Fibroblast of lung (primary cell): ENCODE measurements around the gene PRR19. TPM values are rescaled to one million over a fixed set of nuclear protein-coding genes. Genes with fewer than 3 reads are reported as not detected.

Experiments
- DNase-seq, 2 donors: peaks; one replicate each; pipeline versions ENCODE4 v3.0.0 to v3.0.0-alpha.2; 2010; ENCODE audit warnings: low read depth in 2 of 2
- H2AFZ ChIP-seq: 2 replicates; pipeline ENCODE4 v1.5.1; 2012; ENCODE audit warnings: low read length, control low read depth, inconsistent platforms
- H3K27ac ChIP-seq: 2 replicates; pipeline ENCODE4 v1.5.1; 2011; ENCODE audit warnings: low read length, control low read depth; ENCODE audit not compliant: insufficient read depth
- H3K27me3 ChIP-seq: 2 replicates; pipeline ENCODE4 v1.5.1; 2011; ENCODE audit warnings: mild to moderate bottlenecking, low read length; ENCODE audit not compliant: control insufficient read depth, insufficient read depth
- H3K36me3 ChIP-seq: 2 replicates; pipeline ENCODE4 v1.5.1; 2011; ENCODE audit warnings: low read length; ENCODE audit not compliant: control insufficient read depth, insufficient read depth
- H3K4me1 ChIP-seq: 2 replicates; pipeline ENCODE4 v1.5.1; 2011; ENCODE audit warnings: low read length; ENCODE audit not compliant: control insufficient read depth, insufficient read depth; ENCODE audit errors: extremely low read depth
- H3K4me2 ChIP-seq: 2 replicates; pipeline ENCODE4 v1.5.1; 2011; ENCODE audit warnings: low read length, control low read depth; ENCODE audit not compliant: insufficient read depth; ENCODE audit errors: extremely low read depth
- H3K4me3 ChIP-seq, 4 experiments: fragments of 200-600 bp in 1 of 4; sonication (generic) in 1 of 4; replicated peaks in 1 of 4; 2 replicates each; pipeline ENCODE4 v1.5.1; 2011 to 2016; ENCODE audit warnings: low read length in 4 of 4, low read depth in 3 of 4, mild to moderate bottlenecking in 3 of 4, control low read depth in 2 of 4, inconsistent platforms in 1 of 4, mixed read lengths in 1 of 4; ENCODE audit not compliant: insufficient read depth in 1 of 4; ENCODE audit errors: control extremely low read depth in 1 of 4
- H3K79me2 ChIP-seq: 2 replicates; pipeline ENCODE4 v1.5.1; 2012; ENCODE audit warnings: mild to moderate bottlenecking, low read length, inconsistent platforms; ENCODE audit not compliant: control insufficient read depth, insufficient read depth
- H3K9ac ChIP-seq: 2 replicates; pipeline ENCODE4 v1.5.1; 2011; ENCODE audit warnings: mild to moderate bottlenecking, low read length, control low read depth; ENCODE audit not compliant: insufficient read depth
- H3K9me3 ChIP-seq: 2 replicates; pipeline ENCODE4 v1.5.1; 2012; ENCODE audit warnings: low read depth, low read length; ENCODE audit not compliant: control insufficient read depth, insufficient read depth
- H4K20me1 ChIP-seq: 2 replicates; pipeline ENCODE4 v1.5.1; 2011; ENCODE audit warnings: low read length; ENCODE audit not compliant: control insufficient read depth, insufficient read depth; ENCODE audit errors: extremely low read depth
- CTCF ChIP-seq, 2 donors: IDR thresholded peaks in 1 of 2; conservative IDR thresholded peaks in 1 of 2; 1 replicate in 1 of 2; 2 replicates in 1 of 2; pipeline ENCODE4 v1.5.1; 2011 to 2012; ENCODE audit warnings: low read length in 2 of 2, control low read depth in 1 of 2, inconsistent platforms in 1 of 2, low read depth in 1 of 2, mild to moderate bottlenecking in 1 of 2
- EZH2 ChIP-seq: IDR thresholded peaks from 2 replicates; pipeline ENCODE4 v1.5.1; 2012; ENCODE audit warnings: low read length, control low read depth, mild to moderate bottlenecking; ENCODE audit errors: missing control alignments
- polyA plus RNA-seq, 2 donors: library from polyadenylated mRNA; depleted of rRNA in 1 of 2; stranded (reverse) in 1 of 2; unstranded in 1 of 2; fragments of >200 nt; gene quantifications; 2 replicates each; pipeline ENCODE4 v1.2.1, GENCODE V29; 2011 to 2012; ENCODE audit warnings: missing spikeins in 1 of 2
- total RNA-seq: library from RNA; depleted of rRNA; stranded (reverse); fragments of >200 nt; gene quantifications from 2 replicates; pipeline ENCODE4 v1.2.1, GENCODE V29; 2014

Gene PRR19
- total and polyA plus RNA-seq, 2 donors (not counting 1 experiment from before 2014, with no cell fraction given) = 0.17 to 0.39 TPM

GRCh38 chr19:42291435-42291810 is 10.5 kb upstream of the PRR19 start:
- H3K4me1 ChIP-seq = no peaks in the 10 kb centered on the region
- no peak overlapping the region for H3K4me2 ChIP-seq
- no peak overlapping the region for H3K9ac ChIP-seq
- H3K4me3 ChIP-seq = no peak overlapping the region
- H3K79me2 ChIP-seq = peaks cover 4% of the 10 kb centered on the region
- TF ChIP-seq CTCF (conservative IDR thresholded peaks at IDR 0.05 in 1 of 2, IDR thresholded peaks at IDR 0.05 in 1 of 2; ENCODE audit: low read depth in 1 of 2, low read length in 2 of 2) = no peak
- no peaks in the 10 kb centered on the region for H4K20me1 ChIP-seq
- H2AFZ ChIP-seq = no peak overlapping the region
- no peaks in the 10 kb centered on the region for H3K27me3 ChIP-seq
- H3K9me3 ChIP-seq = no peaks in the 10 kb centered on the region
- peaks cover 58% of the 10 kb centered on the region for H3K36me3 ChIP-seq
- H3K27ac ChIP-seq = no peak overlapping the region
- no peak for DNase-seq

GRCh38 chr19:42292042-42292960 is 9.6 kb upstream of the PRR19 start:
- TF ChIP-seq EZH2 (no peak), CTCF (conservative IDR thresholded peaks at IDR 0.05 in 1 of 2, IDR thresholded peaks at IDR 0.05 in 1 of 2; ENCODE audit: low read depth in 1 of 2, low read length in 2 of 2) (no peak)
- Histone ChIP-seq H3K79me2 (no peaks in the 10 kb centered on the region), H4K20me1 (no peaks in the 10 kb centered on the region), H3K36me3 (peaks cover 53% of the 10 kb centered on the region), H2AFZ (no peak overlapping the region), H3K9me3 (no peaks in the 10 kb centered on the region), H3K9ac (no peak overlapping the region), H3K4me1 (no peaks in the 10 kb centered on the region), H3K27ac (no peak overlapping the region), H3K4me2 (no peak overlapping the region), H3K27me3 (no peaks in the 10 kb centered on the region), H3K4me3 (no peak overlapping the region)
- DNase-seq = no peak

- H3K27ac ChIP-seq = no peak overlapping the region
- H3K9me3 ChIP-seq = no peaks in the 10 kb centered on the region
- no peaks in the 10 kb centered on the region for H3K4me1 ChIP-seq
- H3K36me3 ChIP-seq = peaks cover 46% of the 10 kb centered on the region
- no peaks in the 10 kb centered on the region for H3K27me3 ChIP-seq
- H2AFZ ChIP-seq = no peak overlapping the region
- no peak for DNase-seq
- H3K4me3 ChIP-seq = no peak overlapping the region
- H4K20me1 ChIP-seq = no peaks in the 10 kb centered on the region
- TF ChIP-seq EZH2 (no peak), CTCF (conservative IDR thresholded peaks at IDR 0.05 in 1 of 2, IDR thresholded peaks at IDR 0.05 in 1 of 2; ENCODE audit: low read depth in 1 of 2, low read length in 2 of 2) (no peak)
- no peak overlapping the region for H3K4me2 ChIP-seq
- no peaks in the 10 kb centered on the region for H3K79me2 ChIP-seq
- no peak overlapping the region for H3K9ac ChIP-seq
Measured at GRCh38 chr19:42292963-42293362, 9.0 kb upstream of the PRR19 start.
